Hepatocyte (in vitro differentiated cells): ENCODE results near the gene ERCC1. TPM values are rescaled to one million over a fixed set of nuclear protein-coding genes. Genes with fewer than 3 reads are reported as not detected.

Experiments used
- DNase-seq: peaks from one replicate; pipeline ENCODE4 v3.0.0-alpha.2; 2016; ENCODE audit warnings: low spot score
- H2AFZ ChIP-seq: fragments of 200-600 bp; sonication (generic); 2 replicates; pipeline ENCODE4 v1.6.0; 2016; ENCODE audit warnings: antibody characterized with exemption, mild to moderate bottlenecking
- H3K27ac ChIP-seq: fragments of 200-600 bp; sonication (generic); 2 replicates; pipeline ENCODE4 v1.5.1; 2016; ENCODE audit warnings: mild to moderate bottlenecking
- H3K27me3 ChIP-seq: fragments of 200-600 bp; sonication (generic); 2 replicates; pipeline ENCODE4 v1.6.1; 2016
- H3K36me3 ChIP-seq: fragments of 200-600 bp; sonication (generic); replicated peaks from 2 replicates; pipeline ENCODE4 v1.5.1; 2016; ENCODE audit warnings: low read depth; ENCODE audit not compliant: insufficient read depth
- H3K4me1 ChIP-seq: fragments of 200-600 bp; sonication (generic); 2 replicates; pipeline ENCODE4 v1.5.1; 2016; ENCODE audit warnings: mild to moderate bottlenecking, moderate library complexity; ENCODE audit not compliant: insufficient read depth
- H3K4me2 ChIP-seq: fragments of 200-600 bp; sonication (generic); 2 replicates; pipeline ENCODE4 v1.6.0; 2016
- H3K4me3 ChIP-seq: fragments of 200-600 bp; sonication (generic); 2 replicates; pipeline ENCODE4 v1.5.1; 2016; ENCODE audit warnings: mild to moderate bottlenecking
- H3K79me2 ChIP-seq: fragments of 200-600 bp; sonication (generic); 2 replicates; pipeline ENCODE4 v1.6.0; 2017; ENCODE audit warnings: mild to moderate bottlenecking
- H3K9me2 ChIP-seq: fragments of 200-600 bp; sonication (generic); replicated peaks from 2 replicates; pipeline ENCODE4 v1.6.0; 2017; ENCODE audit warnings: mild to moderate bottlenecking; ENCODE audit not compliant: insufficient read depth
- H3K9me3 ChIP-seq: fragments of 200-600 bp; sonication (generic); 2 replicates; pipeline ENCODE4 v1.5.1; 2016; ENCODE audit warnings: low read depth, mild to moderate bottlenecking
- H4K20me1 ChIP-seq: fragments of 200-600 bp; sonication (generic); 2 replicates; pipeline ENCODE4 v1.6.0; 2016; ENCODE audit warnings: mild to moderate bottlenecking; ENCODE audit not compliant: insufficient read depth, poor library complexity, severe bottlenecking
- EZH2 ChIP-seq: fragments of 200-600 bp; sonication (generic); IDR thresholded peaks from 2 replicates; pipeline ENCODE4 v1.6.1; 2016; ENCODE audit warnings: antibody characterized with exemption, mild to moderate bottlenecking, borderline replicate concordance
- EZH2phosphoT487 ChIP-seq: fragments of 200-600 bp; sonication (generic); IDR thresholded peaks from one replicate; pipeline ENCODE4 v1.6.1; 2018; ENCODE audit warnings: antibody characterized with exemption, mild to moderate bottlenecking, low read depth, moderate library complexity; ENCODE audit not compliant: unreplicated experiment, severe bottlenecking
- WGBS: methylation state at CpG from one replicate; pipeline ENCODE4 v1.1.6; 2016; ENCODE audit warnings: low lambda C conversion rate; ENCODE audit errors: missing lambda C conversion rate; 5-methylcytosine and 5-hydroxymethylcytosine counted together
- polyA plus RNA-seq: library from polyadenylated mRNA; unstranded; fragments of >200 nt; fragmentation: Nextera tagmentation; extraction: Ambion mirVana; gene quantifications from 2 replicates; pipeline ENCODE4 v1.2.1, GENCODE V29; 2016
- total RNA-seq: library from RNA; depleted of rRNA; stranded (reverse); fragments of >200 nt; gene quantifications from 2 replicates; pipeline ENCODE4 v1.2.3, GENCODE V29; 2014
- TF ChIP-seq, protein P1 (sequence below): fragments of 200-600 bp; sonication (generic); IDR thresholded peaks from 2 replicates; pipeline ENCODE4 v1.5.1; 2016; ENCODE audit warnings: antibody characterized with exemption, mild to moderate bottlenecking; ENCODE audit not compliant: poor library complexity

ERCC1 gene
- total and polyA plus RNA-seq, 2 experiments from 2014 or later: 42.5 to 66.7 TPM

DNA sequence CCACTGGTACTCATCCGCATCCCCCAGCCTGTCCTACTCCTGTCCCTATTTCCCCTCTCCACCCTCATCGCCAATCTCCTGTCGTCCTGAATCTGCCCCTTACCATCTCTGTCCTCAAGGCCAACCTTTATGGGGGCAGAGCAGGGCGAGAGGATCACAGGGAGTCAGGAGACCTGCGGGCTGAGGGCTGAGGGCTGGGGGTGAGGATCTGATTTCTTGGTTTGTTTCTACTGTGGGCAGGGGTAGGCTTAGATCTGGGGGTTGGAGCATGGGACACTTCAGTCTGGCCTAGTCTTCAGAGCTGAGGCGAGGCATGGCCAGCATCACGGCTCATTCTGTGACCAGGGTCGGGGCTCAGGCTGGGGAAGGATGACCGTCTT is 16.5 kb upstream of the ERCC1 start:
- H3K9me3 ChIP-seq: no peaks in the 10 kb centered on the region
- peaks cover 18% of the 10 kb centered on the region for H3K4me1 ChIP-seq
- H3K4me2 ChIP-seq: peak overlapping the region; percentile 74
- H3K4me3 ChIP-seq: peak overlapping the region; percentile 76
- H3K79me2 ChIP-seq: no peaks in the 10 kb centered on the region
- H3K27me3 ChIP-seq: no peaks in the 10 kb centered on the region
- TF ChIP-seq EZH2 (no peak), EZH2phosphoT487 (no peak)
- TF ChIP-seq, protein P1, sequence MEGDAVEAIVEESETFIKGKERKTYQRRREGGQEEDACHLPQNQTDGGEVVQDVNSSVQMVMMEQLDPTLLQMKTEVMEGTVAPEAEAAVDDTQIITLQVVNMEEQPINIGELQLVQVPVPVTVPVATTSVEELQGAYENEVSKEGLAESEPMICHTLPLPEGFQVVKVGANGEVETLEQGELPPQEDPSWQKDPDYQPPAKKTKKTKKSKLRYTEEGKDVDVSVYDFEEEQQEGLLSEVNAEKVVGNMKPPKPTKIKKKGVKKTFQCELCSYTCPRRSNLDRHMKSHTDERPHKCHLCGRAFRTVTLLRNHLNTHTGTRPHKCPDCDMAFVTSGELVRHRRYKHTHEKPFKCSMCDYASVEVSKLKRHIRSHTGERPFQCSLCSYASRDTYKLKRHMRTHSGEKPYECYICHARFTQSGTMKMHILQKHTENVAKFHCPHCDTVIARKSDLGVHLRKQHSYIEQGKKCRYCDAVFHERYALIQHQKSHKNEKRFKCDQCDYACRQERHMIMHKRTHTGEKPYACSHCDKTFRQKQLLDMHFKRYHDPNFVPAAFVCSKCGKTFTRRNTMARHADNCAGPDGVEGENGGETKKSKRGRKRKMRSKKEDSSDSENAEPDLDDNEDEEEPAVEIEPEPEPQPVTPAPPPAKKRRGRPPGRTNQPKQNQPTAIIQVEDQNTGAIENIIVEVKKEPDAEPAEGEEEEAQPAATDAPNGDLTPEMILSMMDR: no peak
- no peaks in the 10 kb centered on the region for H3K36me3 ChIP-seq
- H4K20me1 ChIP-seq: no peaks in the 10 kb centered on the region
- no peaks in the 10 kb centered on the region for H3K9me2 ChIP-seq
- H3K27ac ChIP-seq: peak overlapping the region; percentile 87
- peak overlapping the region; percentile 53 for H2AFZ ChIP-seq
- DNase-seq: no peak
- 57% methylated on average over 8 of the region's 9 CpGs for WGBS

DNA sequence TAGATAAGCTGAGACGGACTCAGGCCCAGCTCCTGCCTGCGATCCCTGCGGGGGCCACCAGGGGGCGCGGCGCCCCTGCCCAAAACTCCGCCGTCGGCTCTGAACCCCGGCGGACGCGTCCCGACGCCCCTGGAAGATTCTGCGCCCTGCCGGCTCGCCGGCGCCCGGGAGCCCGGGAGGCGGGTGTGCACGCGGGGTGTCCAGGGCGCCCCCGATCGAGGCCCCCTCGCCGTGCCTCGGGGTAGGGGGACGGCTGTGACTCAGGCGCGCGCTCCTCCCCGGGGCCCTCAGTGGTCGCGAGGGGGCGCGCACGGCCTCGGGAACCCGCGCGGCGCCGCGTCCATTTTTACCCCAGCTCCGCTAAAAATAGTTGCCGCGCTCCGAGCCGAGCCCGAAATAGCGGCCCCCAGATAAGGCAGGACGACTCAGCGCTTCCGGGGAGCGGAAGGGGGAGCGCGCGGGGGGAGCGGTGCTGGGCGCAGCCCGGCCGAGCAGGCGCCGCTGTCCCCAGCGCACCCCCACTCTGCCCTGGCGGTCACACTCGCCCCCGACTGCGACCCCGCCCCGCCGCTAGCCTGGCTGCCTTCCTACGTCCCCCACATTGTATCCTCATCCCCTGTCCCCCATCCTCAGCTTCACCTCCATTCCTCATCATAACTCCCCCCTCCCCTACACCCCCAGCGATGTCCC is 16.0 kb upstream of the ERCC1 start:
- Histone ChIP-seq H3K4me2 (peak overlapping the region; percentile 74), H3K79me2 (no peaks in the 10 kb centered on the region), H3K9me2 (no peaks in the 10 kb centered on the region), H3K27ac (peak overlapping the region; percentile 87), H2AFZ (peak overlapping the region; percentile 53), H3K27me3 (no peaks in the 10 kb centered on the region), H4K20me1 (no peaks in the 10 kb centered on the region), H3K9me3 (no peaks in the 10 kb centered on the region), H3K4me3 (peak overlapping the region; percentile 76), H3K4me1 (peaks cover 15% of the 10 kb centered on the region), H3K36me3 (no peaks in the 10 kb centered on the region)
- WGBS: 0% methylated on average over 34 of the region's 78 CpGs
- DNase-seq: peak; percentile 91
- TF ChIP-seq EZH2 (no peak), EZH2phosphoT487 (no peak)
- TF ChIP-seq, protein P1: peak; percentile 97

DNA sequence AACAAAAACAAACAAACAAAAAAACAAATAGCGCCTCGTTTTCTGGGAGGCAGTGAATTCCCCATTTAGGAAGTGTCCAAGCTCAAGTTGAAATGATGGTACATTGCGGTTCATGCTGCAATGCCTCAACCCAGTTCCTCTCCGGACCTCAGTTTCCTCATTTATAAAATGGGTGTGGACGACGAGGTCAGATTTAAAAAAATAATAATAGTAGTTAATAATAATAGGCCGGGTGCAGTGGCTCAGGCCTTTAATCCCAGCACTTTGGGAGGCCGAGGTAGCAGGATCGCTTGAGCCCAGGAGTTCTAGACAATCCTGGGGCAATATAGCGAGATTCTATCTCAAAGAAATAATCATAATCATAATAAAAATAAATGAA is 15.5 kb upstream of the ERCC1 start:
- no peaks in the 10 kb centered on the region for H3K9me2 ChIP-seq
- TF ChIP-seq EZH2 (no peak), EZH2phosphoT487 (no peak)
- TF ChIP-seq, protein P1: no peak
- H3K36me3 ChIP-seq: no peaks in the 10 kb centered on the region
- no peaks in the 10 kb centered on the region for H3K9me3 ChIP-seq
- 38% methylated on average over 10 of the region's 10 CpGs for WGBS
- H4K20me1 ChIP-seq: no peaks in the 10 kb centered on the region
- no peaks in the 10 kb centered on the region for H3K79me2 ChIP-seq
- H3K27me3 ChIP-seq: no peaks in the 10 kb centered on the region
- no peak for DNase-seq
- no peak overlapping the region for H3K4me3 ChIP-seq
- H2AFZ ChIP-seq: peak overlapping the region; percentile 53
- peak overlapping the region; percentile 87 for H3K27ac ChIP-seq
- H3K4me2 ChIP-seq: peak overlapping the region; percentile 74
- peaks cover 12% of the 10 kb centered on the region for H3K4me1 ChIP-seq
